Heart left ventricle (tissue), 13 donors: ENCODE results near the gene IGLON5.

ENCODE experiments used
- CTCF ChIP-seq, 12 donors: fragments of 200-600 bp; sonication (generic) in 4 of 12; IDR thresholded peaks; one replicate each; pipeline versions ENCODE4 v1.5.0 to v1.8.0; 2018 to 2022; ENCODE audit warnings: antibody characterized with exemption in 12 of 12, mild to moderate bottlenecking in 5 of 12
- POLR2A ChIP-seq, 2 donors: fragments of 450-650 bp; IDR thresholded peaks; one replicate each; pipeline ENCODE4 v1.6.1; 2017; ENCODE audit warnings: antibody characterized with exemption in 2 of 2, mild to moderate bottlenecking in 2 of 2, moderate library complexity in 2 of 2
- donor health status: ischemic (EF 13 %, LVEDD 7.1; RV severe dilation, severe dysfunction).
- donor health status: DM: no; HTN: yes; CAD: no.
- donor health status: DM: no; HTN: no; CAD: no.
- donor health status: ischemic (EF 25% LVEDD 6.9; RV normal size, moderate dysfunction).
- donor health status: ischemic (EF 25% LVEDD 5.7; RV mildly dilated, moderate dysfunction).
- donor health status: ischemic (EF 35%, LVEDD 5.7; RV mildly dilated, moderate dysfunction).
- donor health status: nonischemic (EF 11% LVEDD 7.7; RV severe dilation, severe dysfunction).
- donor health status: DM: yes; HTN: yes; CAD: no.
- donor health status: PGD.
- donor health status: ischemic (EF 29% LVEDD 5.4; RV normal size, mild dysfunction).
- donor health status: nonischemic (EF 23%, LVEDD 6.1; RV moderate dilation, normal function).

DNA sequence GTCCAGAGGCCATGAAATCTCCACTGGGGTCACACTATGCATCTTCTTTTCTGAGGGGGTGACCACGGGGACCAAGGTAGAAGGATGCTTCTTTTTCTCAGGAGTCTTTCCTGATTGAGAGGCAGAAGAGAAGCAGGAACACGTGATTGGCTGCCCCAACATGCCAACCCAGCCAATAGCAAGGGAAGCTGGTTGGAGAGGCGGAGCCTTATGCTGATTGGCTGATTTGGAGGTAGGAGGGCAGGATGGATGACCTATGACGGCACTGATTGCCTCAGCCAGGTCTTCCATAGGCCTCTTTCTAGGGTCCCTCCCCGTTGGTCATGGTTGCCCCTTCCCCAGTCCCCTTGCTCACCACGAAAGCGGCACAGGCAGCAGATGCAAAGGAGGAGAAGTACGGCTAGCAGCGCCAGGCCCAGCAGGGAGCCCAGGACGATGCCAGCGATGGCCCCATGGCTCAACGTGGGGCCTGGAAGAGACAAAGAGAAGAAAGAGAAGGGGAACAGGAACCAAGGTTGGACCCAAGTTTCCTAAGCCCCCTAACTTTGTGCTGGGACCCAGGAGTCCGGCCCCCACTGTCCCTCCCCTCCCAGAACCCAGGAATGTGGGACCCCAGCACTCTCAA lies 22.5 kb downstream of the IGLON5 start:
- TF ChIP-seq CTCF (IDR thresholded peaks at IDR 0.05): no peak
- no peak for TF ChIP-seq POLR2A (IDR thresholded peaks at IDR 0.05)
